Cardiac fibroblast (primary cell): Measurements from ENCODE around the gene ZNF76.
A peak's percentile ranks its signal among the peaks of the same experiment; 100 is the strongest.

Source experiments
- DNase-seq, 2 donors: peaks; one replicate each; pipeline versions ENCODE4 v3.0.0 to v3.0.0-alpha.2; 2010; ENCODE audit warnings: low read depth in 2 of 2
- H3K4me3 ChIP-seq, 2 donors: replicated peaks in 1 of 2; 1 replicate in 1 of 2; 2 replicates in 1 of 2; pipeline ENCODE4 v1.5.1; 2011; ENCODE audit warnings: low read depth in 2 of 2, low read length in 2 of 2, mild to moderate bottlenecking in 2 of 2, moderate library complexity in 1 of 2
- TF ChIP-seq, protein P1 (sequence below): IDR thresholded peaks from one replicate; pipeline ENCODE4 v1.5.1; 2011; ENCODE audit warnings: low read depth, mild to moderate bottlenecking, low read length, inconsistent platforms

ZNF76 gene

DNA sequence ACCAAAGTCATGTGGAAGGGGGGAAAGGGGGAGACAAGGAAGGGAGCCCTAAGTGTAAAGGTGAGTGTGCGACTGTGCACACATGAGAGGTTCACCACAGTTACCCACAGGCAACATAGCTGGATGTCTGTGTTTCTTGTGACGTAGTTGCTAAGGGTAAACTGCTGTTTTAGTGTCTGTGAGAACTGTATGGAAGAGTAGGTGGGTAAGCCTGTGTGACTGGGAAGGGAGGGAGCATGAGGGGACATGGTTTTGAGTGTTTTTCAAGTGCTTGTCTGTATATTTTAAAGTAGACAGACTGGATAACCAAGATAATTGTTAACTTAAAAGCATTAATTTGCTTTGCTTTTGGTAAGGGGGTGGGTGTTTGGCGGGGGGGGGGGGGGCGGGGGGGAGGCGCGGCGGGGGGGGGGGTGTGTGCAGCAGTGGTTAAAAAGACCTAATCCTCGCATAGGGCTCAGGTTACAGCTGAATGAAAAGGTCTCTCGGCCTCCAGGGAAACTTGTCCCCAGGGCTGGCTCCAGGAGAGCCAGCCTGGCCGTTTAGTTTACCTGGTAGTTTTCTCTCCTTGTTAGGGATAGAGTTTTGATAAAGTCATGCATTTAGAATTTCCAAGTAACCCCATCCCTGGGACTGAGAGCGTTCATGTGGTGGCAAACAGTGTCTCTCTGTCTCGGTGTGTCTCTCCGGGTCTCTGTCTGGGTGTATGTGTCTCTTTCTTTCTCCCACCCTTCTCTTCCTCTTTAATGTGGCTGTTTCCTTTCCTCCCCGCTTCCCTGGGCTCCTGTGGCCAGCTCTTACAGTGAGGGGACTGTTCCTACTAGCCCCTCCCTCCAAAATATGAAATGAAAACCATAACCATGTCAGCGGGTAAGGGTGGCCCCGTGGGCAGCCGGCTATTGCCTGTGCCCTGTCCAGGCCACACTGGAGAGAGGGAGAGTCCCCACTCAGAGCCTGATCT lies 42.4 kb upstream of the ZNF76 start:
- DNase-seq, result no peak
- peak overlapping the region in 1 of 2 donors; percentile 7 for H3K4me3 ChIP-seq
- TF ChIP-seq, protein P1, sequence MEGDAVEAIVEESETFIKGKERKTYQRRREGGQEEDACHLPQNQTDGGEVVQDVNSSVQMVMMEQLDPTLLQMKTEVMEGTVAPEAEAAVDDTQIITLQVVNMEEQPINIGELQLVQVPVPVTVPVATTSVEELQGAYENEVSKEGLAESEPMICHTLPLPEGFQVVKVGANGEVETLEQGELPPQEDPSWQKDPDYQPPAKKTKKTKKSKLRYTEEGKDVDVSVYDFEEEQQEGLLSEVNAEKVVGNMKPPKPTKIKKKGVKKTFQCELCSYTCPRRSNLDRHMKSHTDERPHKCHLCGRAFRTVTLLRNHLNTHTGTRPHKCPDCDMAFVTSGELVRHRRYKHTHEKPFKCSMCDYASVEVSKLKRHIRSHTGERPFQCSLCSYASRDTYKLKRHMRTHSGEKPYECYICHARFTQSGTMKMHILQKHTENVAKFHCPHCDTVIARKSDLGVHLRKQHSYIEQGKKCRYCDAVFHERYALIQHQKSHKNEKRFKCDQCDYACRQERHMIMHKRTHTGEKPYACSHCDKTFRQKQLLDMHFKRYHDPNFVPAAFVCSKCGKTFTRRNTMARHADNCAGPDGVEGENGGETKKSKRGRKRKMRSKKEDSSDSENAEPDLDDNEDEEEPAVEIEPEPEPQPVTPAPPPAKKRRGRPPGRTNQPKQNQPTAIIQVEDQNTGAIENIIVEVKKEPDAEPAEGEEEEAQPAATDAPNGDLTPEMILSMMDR, result no peak

DNA sequence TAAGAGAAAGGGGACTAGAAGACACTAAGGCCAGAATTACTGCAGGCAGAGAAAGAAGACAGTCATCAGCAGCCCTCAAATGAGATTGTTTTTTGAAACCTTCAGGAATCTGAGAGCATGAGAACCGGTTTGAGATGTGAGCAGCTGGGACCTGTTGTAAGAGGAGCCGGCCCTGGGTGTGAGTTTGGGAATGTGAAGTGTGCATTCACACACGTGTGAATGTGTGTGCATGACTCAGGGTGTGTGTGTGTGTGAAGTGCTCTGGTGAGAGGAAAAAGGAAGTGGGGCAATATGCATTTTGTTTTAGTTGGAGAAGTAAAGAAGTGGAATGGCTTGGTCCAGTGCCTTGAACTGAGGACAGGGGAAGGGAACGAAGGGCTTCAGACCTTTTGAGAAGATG lies 41.5 kb upstream of the ZNF76 start:
- TF ChIP-seq, protein P1, result no peak
- DNase-seq, result peak; percentile 43 to 49
- no peak overlapping the region for H3K4me3 ChIP-seq

DNA sequence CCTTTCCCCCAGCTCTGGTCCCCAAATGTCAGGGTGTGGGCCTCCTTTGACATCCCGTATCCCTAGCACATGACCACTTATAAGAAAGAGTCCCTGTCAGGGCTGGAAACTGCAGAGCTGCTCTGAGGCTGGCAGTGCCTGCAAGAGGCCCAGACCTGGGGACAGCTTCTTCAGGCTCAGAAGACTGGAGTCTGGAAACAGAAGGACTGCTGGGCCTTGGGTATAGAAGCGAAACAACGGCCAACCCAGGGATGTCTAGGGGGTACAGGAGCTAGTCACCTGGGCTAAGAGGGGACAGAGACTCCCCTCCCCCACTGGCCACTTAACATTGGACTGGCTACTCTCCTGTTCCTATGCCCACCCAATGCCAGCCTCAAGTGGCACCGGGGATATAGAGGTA lies 41.1 kb upstream of the ZNF76 start:
- H3K4me3 ChIP-seq, result no peak overlapping the region
- DNase-seq, result no peak
- TF ChIP-seq, protein P1, result no peak

DNA sequence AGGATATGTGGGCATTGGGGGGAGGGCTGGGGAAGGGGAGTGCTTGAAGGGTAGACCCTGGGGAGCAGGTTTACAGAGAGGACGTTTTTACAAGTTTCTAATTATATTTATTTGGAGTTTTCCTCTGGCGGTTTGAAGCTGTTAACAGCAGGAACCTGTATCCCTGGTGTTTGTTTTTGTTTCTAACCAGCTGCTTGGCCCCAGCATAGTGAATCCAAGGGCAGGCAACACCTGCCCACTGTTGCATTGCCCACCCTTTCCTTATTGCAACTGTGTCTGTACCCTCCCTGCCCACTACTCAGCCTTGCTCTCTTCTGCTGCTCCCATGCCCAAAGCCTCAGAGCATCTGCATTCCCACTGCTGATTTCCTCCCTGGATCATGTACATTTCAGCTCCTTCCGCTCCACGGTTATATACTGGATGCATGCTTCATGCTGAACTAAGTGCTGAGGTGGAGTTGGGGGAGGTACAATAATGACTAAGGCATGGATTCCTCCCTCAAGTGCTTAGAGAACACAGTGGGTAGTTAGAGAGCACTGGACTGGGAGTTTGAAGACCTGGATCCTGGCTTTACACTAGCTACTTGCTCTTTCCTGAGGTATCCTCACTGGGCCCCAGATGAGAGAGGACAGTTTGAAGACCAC lies 39.7 kb upstream of the ZNF76 start:
- H3K4me3 ChIP-seq, result no peak overlapping the region
- DNase-seq, result no peak
- TF ChIP-seq, protein P1, result no peak

DNA sequence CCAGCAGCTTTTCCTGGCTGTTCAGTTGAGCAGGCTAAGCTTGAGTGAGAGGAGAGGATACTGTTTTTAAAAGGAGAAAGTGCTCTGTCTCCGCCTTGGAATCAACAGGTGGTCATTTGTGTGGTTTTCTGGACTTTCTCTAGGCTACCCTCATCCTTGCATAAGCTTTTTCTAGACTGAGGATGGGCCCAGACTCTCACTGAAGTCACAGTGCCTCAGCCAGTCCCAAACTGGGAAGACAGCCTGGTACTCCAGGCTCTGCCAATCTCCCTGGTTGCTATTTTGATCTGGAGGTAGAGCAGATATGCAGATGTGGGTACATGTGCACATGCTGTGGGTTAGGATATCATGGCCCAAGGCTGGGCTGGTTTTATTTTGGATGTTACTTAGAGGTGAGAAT lies 38.8 kb upstream of the ZNF76 start:
- H3K4me3 ChIP-seq, result no peak overlapping the region
- TF ChIP-seq, protein P1, result no peak
- no peak for DNase-seq

DNA sequence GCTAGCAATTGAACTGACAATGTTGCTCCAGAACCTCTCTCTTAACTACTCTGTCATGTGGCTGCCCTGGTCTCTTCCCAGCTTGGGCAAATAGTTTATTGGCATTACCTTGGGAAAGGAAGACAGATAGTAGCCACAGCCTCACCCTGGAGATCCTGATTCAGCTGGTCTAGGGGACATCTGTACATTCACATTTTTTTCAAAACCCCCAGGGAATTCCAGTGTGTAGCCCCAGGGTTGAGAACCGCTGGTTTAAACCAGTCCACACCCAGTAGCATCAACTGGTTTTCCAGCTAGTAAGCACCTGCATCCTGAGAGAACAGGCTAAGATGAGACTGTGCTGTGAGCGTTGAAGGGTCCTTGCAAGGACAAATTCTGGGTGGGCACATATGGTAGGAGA lies 36.1 kb upstream of the ZNF76 start:
- DNase-seq, result no peak
- H3K4me3 ChIP-seq, result no peak overlapping the region
- TF ChIP-seq, protein P1, result no peak
